BLaER1 (cell line): ENCODE results near the gene ARSJ.
"Not testable (repeated sequence)": the region's sequence is repeated elsewhere in the genome, so short reads cannot be mapped to it uniquely, and the experiment has no call there.

ENCODE experiments used
- H3K27ac ChIP-seq: shearing (Covaris generic); formaldehyde crosslinking; 2 replicates; pipeline ENCODE4 v1.8.1; 2022
- H3K27me3 ChIP-seq: shearing (Covaris generic); formaldehyde crosslinking; 2 replicates; pipeline ENCODE4 v1.8.1; 2022
- H3K36me3 ChIP-seq: shearing (Covaris generic); formaldehyde crosslinking; 2 replicates; pipeline ENCODE4 v1.8.1; 2022
- H3K4me1 ChIP-seq: shearing (Covaris generic); formaldehyde crosslinking; 2 replicates; pipeline ENCODE4 v1.8.1; 2022
- H3K4me2 ChIP-seq: shearing (Covaris generic); formaldehyde crosslinking; 2 replicates; pipeline ENCODE4 v1.8.1; 2022
- H3K4me3 ChIP-seq: shearing (Covaris generic); formaldehyde crosslinking; 2 replicates; pipeline ENCODE4 v1.8.1; 2022
- H3K9ac ChIP-seq: shearing (Covaris generic); formaldehyde crosslinking; 2 replicates; pipeline ENCODE4 v1.8.1; 2022
- H3K9me3 ChIP-seq: shearing (Covaris generic); formaldehyde crosslinking; 2 replicates; pipeline ENCODE4 v1.8.1; 2022
- H4K20me1 ChIP-seq: shearing (Covaris generic); formaldehyde crosslinking; 2 replicates; pipeline ENCODE4 v1.8.1; 2022
- Cebpa-rat ChIP-seq: shearing (Covaris generic); IDR thresholded peaks from 2 replicates; pipeline ENCODE4 v1.8.1; 2022

The ARSJ gene

GRCh38 chr4:114015444-114015899 is 36.0 kb upstream of the ARSJ start:
- no peak overlapping the region for H3K27ac ChIP-seq

GRCh38 chr4:114013201-114013600 is 33.8 kb upstream of the ARSJ start:
- not testable (repeated sequence) for H3K4me3 ChIP-seq, H3K4me2 ChIP-seq, H3K27ac ChIP-seq, H3K9ac ChIP-seq, H3K4me1 ChIP-seq, H3K36me3 ChIP-seq, H3K9me3 ChIP-seq, H3K27me3 ChIP-seq, H4K20me1 ChIP-seq

More at GRCh38 chr4:114015444-114015899, 36.0 kb upstream of the ARSJ start:
- Histone ChIP-seq H3K9me3 (no peaks in the 10 kb centered on the region), H3K36me3 (no peaks in the 10 kb centered on the region), H3K27me3 (no peaks in the 10 kb centered on the region), H3K4me3 (no peak overlapping the region), H3K4me1 (no peaks in the 10 kb centered on the region), H4K20me1 (no peaks in the 10 kb centered on the region), H3K9ac (no peak overlapping the region), H3K4me2 (no peak overlapping the region)
- no peak for TF ChIP-seq Cebpa-rat

- H3K36me3 ChIP-seq, result no peaks in the 10 kb centered on the region
- H3K4me3 ChIP-seq, result no peak overlapping the region
- no peak for TF ChIP-seq Cebpa-rat
- no peak overlapping the region for H3K9ac ChIP-seq
- no peaks in the 10 kb centered on the region for H3K9me3 ChIP-seq
- H4K20me1 ChIP-seq, result no peaks in the 10 kb centered on the region
- H3K27me3 ChIP-seq, result no peaks in the 10 kb centered on the region
- H3K27ac ChIP-seq, result no peak overlapping the region
- no peaks in the 10 kb centered on the region for H3K4me1 ChIP-seq
- H3K4me2 ChIP-seq, result no peak overlapping the region
These were observed 33.3 kb upstream of the ARSJ start for GRCh38 chr4:114012749-114013148.

- H3K4me1 ChIP-seq, result no peaks in the 10 kb centered on the region
These were observed 26.4 kb upstream of the ARSJ start for GRCh38 chr4:114005569-114006442.

GRCh38 chr4:114004483-114005226 is 25.2 kb upstream of the ARSJ start:
- H3K9ac ChIP-seq, H3K27me3 ChIP-seq, H3K4me2 ChIP-seq, H4K20me1 ChIP-seq, H3K36me3 ChIP-seq, H3K27ac ChIP-seq, H3K4me1 ChIP-seq, H3K4me3 ChIP-seq, H3K9me3 ChIP-seq: not testable (repeated sequence)

More at GRCh38 chr4:114005569-114006442, 26.4 kb upstream of the ARSJ start:
- Histone ChIP-seq H3K9ac (no peak overlapping the region), H3K36me3 (no peaks in the 10 kb centered on the region), H3K27ac (no peak overlapping the region), H3K27me3 (no peaks in the 10 kb centered on the region), H3K4me3 (no peak overlapping the region), H4K20me1 (no peaks in the 10 kb centered on the region), H3K4me2 (no peak overlapping the region), H3K9me3 (no peaks in the 10 kb centered on the region)
- TF ChIP-seq Cebpa-rat, result peak; percentile 25; the same call in 1 of the 2 replicates

- Histone ChIP-seq H3K4me2 (no peak overlapping the region), H3K9ac (no peak overlapping the region), H3K9me3 (no peaks in the 10 kb centered on the region), H3K4me3 (no peak overlapping the region), H3K36me3 (no peaks in the 10 kb centered on the region), H3K4me1 (no peaks in the 10 kb centered on the region), H3K27ac (no peak overlapping the region), H4K20me1 (no peaks in the 10 kb centered on the region), H3K27me3 (no peaks in the 10 kb centered on the region)
- no peak for TF ChIP-seq Cebpa-rat
These were observed 19.1 kb upstream of the ARSJ start for GRCh38 chr4:113998531-113998930.

GRCh38 chr4:113998079-113998478 is 18.6 kb upstream of the ARSJ start:
- Histone ChIP-seq H3K36me3 (no peaks in the 10 kb centered on the region), H3K27ac (no peak overlapping the region), H3K9me3 (no peaks in the 10 kb centered on the region), H3K27me3 (no peaks in the 10 kb centered on the region), H3K4me2 (no peak overlapping the region), H3K4me1 (no peaks in the 10 kb centered on the region), H4K20me1 (no peaks in the 10 kb centered on the region), H3K9ac (no peak overlapping the region), H3K4me3 (no peak overlapping the region)
- TF ChIP-seq Cebpa-rat, result no peak

GRCh38 chr4:113997206-113997605 is 17.8 kb upstream of the ARSJ start:
- no peaks in the 10 kb centered on the region for H3K9me3 ChIP-seq
- no peaks in the 10 kb centered on the region for H3K4me1 ChIP-seq
- no peaks in the 10 kb centered on the region for H3K36me3 ChIP-seq
- H3K9ac ChIP-seq, result no peak overlapping the region
- no peak overlapping the region for H3K27ac ChIP-seq
- no peak overlapping the region for H3K4me2 ChIP-seq
- H3K4me3 ChIP-seq, result no peak overlapping the region
- no peak for TF ChIP-seq Cebpa-rat
- H4K20me1 ChIP-seq, result no peaks in the 10 kb centered on the region
- H3K27me3 ChIP-seq, result no peaks in the 10 kb centered on the region

- no peaks in the 10 kb centered on the region for H3K27me3 ChIP-seq
- no peaks in the 10 kb centered on the region for H3K36me3 ChIP-seq
- no peak overlapping the region for H3K27ac ChIP-seq
- H3K4me3 ChIP-seq, result no peak overlapping the region
- H3K4me2 ChIP-seq, result no peak overlapping the region
- H3K9me3 ChIP-seq, result no peaks in the 10 kb centered on the region
- no peak for TF ChIP-seq Cebpa-rat
- no peaks in the 10 kb centered on the region for H4K20me1 ChIP-seq
- H3K4me1 ChIP-seq, result no peaks in the 10 kb centered on the region
- H3K9ac ChIP-seq, result no peak overlapping the region
These were observed 17.2 kb upstream of the ARSJ start for GRCh38 chr4:113996599-113997177.

- no peak overlapping the region for H3K9ac ChIP-seq
- H3K27me3 ChIP-seq, result no peaks in the 10 kb centered on the region
- no peak overlapping the region for H3K27ac ChIP-seq
- TF ChIP-seq Cebpa-rat, result no peak
- no peak overlapping the region for H3K4me3 ChIP-seq
- no peaks in the 10 kb centered on the region for H3K4me1 ChIP-seq
- H3K4me2 ChIP-seq, result no peak overlapping the region
- no peaks in the 10 kb centered on the region for H3K36me3 ChIP-seq
- H4K20me1 ChIP-seq, result no peaks in the 10 kb centered on the region
- H3K9me3 ChIP-seq, result no peaks in the 10 kb centered on the region
These were observed 14.4 kb upstream of the ARSJ start for GRCh38 chr4:113993887-113994286.
